CD1c-positive myeloid dendritic cell (primary cell): ENCODE results near the gene FLNB.

ENCODE experiments used
- DNase-seq: peaks from one replicate; pipeline ENCODE4 v3.0.0-alpha.2; 2016; ENCODE audit errors: extremely low spot score

Gene FLNB

DNA sequence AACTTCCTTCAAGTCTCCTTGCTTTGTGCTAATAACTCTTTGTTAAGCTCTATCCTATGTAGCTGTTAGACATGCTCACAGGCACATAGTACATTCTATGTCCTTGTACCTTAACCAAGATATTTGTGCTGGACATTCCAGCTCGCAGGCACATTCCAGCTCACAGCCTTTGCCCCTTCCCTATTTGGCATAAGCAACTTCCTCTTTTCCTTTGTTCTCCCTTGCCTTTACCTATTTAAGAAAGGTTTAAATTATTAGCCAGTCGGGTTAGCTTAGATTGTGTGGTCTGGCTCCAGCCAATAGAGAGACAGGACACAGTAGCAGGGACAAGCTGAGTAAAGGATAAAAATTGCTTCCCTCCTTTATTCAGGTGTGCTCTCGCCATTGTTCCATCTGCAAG is 193.2 kb downstream of the FLNB start:
- DNase-seq: peak; percentile 35

DNA sequence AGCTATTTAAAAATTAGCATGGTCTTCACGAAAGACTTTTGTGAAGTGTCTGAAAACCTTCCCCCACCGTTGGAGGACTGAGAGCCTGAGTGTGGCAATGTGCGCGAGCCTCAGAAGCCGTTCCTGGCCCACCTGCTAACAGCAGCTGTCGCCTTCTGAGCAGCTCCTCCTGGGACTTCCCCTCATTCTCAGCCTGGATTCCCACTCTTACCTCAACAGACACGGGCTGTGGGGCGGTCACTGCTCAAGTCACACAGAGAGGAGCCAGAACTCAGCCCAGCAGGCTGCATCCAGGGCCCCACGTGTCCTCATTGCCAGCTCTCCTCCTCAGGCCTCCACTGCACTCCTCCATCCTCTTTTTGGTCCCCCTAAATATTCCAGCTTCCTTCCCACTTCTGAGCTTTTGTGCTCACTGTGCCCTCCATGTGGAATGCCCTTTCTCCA is 194.7 kb downstream of the FLNB start:
- no peak for DNase-seq

- DNase-seq: no peak
These were observed 195.3 kb downstream of the FLNB start for GRCh38 chr3:58203541-58203940.

DNA sequence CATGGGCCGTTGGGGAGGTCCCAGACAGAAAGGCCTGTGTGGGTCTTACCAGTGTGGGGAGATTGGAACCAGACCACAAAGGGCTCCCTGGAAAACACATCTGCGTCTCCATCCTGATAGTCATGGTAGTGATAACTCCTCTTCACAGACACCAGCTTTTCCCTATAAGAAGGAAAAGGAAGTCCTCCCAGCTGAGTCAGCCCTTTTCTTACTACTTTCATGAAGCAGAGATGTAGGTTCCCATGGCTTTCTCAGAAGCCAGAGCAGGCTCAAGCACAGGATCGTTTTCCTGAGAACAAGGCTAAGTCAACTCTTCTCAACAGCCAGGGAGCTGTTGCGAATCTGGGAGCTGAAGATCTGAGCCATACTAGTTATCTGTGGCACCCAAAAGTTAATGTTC is 196.5 kb downstream of the FLNB start:
- peak; percentile 63 for DNase-seq

DNA sequence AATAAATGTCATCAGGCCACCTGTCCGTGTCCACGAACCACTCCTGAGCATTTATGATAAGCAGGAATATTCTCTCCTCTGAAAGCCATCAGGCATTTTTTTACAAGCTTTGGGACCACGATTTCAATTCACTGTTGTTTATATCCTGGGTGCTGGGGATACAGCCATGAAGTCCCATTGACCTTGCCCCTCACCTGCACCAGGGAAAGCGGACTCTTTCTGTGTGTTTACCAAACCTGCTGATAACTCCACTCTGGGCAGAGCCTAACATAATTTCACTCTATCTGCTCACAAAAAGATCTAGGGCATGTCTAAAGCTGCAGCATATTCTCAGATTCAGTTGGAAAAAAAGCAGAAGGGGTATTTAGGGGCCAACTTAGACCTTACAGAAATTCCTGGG is 197.8 kb downstream of the FLNB start:
- no peak for DNase-seq

DNA sequence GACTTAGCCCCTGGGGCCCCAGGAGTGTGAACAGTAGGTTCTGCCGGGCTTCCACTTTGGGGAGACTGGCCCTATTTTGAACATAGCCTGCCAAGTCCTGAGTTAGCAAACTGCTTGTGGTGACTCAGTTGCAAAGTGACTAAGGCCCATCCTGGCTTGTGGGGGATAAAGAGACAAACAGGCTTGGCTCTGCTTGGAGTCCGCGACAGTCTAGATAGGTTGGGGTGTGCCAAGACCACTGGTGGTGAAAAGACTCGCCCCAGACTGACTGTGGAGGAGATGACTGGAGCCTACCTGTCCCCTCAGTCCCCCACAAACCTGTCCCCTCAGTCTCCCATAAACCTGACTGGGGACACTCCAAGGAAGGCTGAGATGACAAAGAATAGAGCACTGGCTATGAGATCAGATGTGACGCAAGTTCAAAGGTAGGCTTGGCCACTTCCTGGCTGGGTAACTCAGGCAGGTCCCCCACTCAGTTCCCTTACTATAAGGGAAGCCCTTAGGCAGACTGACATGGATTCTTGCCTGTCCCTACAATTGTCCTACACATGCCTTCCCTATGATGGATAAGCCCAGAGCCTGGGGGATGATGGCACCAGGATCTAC is 198.3 kb downstream of the FLNB start:
- peak; percentile 64 for DNase-seq

GRCh38 chr3:58207954-58208353 is 199.7 kb downstream of the FLNB start:
- no peak for DNase-seq

GRCh38 chr3:58209933-58210332 is 201.7 kb downstream of the FLNB start:
- no peak for DNase-seq

GRCh38 chr3:58210761-58211460 is 202.7 kb downstream of the FLNB start, which contains the start of gene DNASE1L3:
Gene DNASE1L3 (minus strand): TSS chr3:58210972. CDS start chr3:58210906, 66 bp downstream.
- peak; percentile 45 for DNase-seq

GRCh38 chr3:58214484-58215316 is 206.5 kb downstream of the FLNB start:
- peak; percentile 87 for DNase-seq

- no peak for DNase-seq
These were observed 207.2 kb downstream of the FLNB start for GRCh38 chr3:58215317-58216025.

DNA sequence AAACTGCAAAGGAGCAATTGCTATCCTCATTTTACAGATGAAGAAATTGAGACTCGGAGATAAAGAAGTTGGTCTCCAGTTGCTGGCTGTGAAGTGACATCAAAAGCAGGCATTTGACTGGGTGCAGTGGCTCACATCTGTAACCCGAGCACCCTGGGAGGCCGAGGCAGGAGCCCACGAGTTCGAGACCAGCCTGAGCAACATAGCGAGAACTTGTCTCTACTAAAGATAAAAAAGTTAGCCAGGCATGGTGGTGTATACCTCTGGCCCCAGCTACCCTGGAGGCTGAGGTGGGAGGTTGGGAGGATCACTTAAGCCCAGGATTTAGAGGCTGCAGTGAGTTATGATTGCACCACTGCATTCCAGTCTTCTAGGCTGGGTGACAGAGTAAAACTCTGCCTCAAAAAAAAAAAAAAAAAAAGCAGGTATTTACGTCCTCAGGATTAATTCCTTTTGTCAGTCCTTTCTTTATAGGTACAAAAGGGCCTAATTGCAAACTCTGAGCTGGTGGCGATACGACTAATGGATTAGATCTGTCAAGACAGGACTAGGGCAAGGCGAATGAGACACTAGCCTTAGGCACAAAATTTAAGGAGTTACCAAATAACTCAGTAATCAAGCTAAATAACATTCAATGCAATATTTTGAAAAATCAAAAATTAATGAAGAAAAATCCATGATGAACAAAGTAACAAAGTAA is 208.4 kb downstream of the FLNB start:
- no peak for DNase-seq

- DNase-seq: peak; percentile 93
These were observed 209.1 kb downstream of the FLNB start for GRCh38 chr3:58217209-58217811.

- no peak for DNase-seq
These were observed 210.7 kb downstream of the FLNB start for GRCh38 chr3:58218904-58219303.
